K562 (cell line): ENCODE measurements around the gene CAMK2G. TPM values are rescaled to one million over a fixed set of nuclear protein-coding genes. Genes with fewer than 3 reads are reported as not detected.

Experiments used
- ARNT ChIP-seq, 2 experiments: fragments of 450-650 bp; IDR thresholded peaks; 2 replicates each; pipeline ENCODE4 v1.6.1; 2016; ENCODE audit warnings: mild to moderate bottlenecking in 1 of 2
- GATAD2A ChIP-seq: fragments of 450-650 bp; IDR thresholded peaks from 2 replicates; pipeline ENCODE4 v1.6.1; 2017
- HOXB6 ChIP-seq: fragments of 250-450 bp; sonication (Bioruptor Pico); IDR thresholded peaks from 2 replicates; pipeline ENCODE4 v1.5.1; 2022; ENCODE audit warnings: mild to moderate bottlenecking, borderline replicate concordance
- JUNB ChIP-seq: fragments of 450-650 bp; formaldehyde crosslinking; conservative IDR thresholded peaks from 2 replicates; pipeline ENCODE4 v1.4.0; 2020; ENCODE audit warnings: mild to moderate bottlenecking
- NFRKB ChIP-seq: fragments of 450-650 bp; IDR thresholded peaks from 2 replicates; pipeline ENCODE4 v1.6.1; 2016; ENCODE audit warnings: low read depth
- NONO ChIP-seq, 2 experiments: fragments of 200-400 bp in 1 of 2; fragments of 450-650 bp in 1 of 2; formaldehyde crosslinking in 1 of 2; IDR thresholded peaks; 2 replicates each; pipeline ENCODE4 v1.6.1; 2017; ENCODE audit warnings: low read depth in 2 of 2, mild to moderate bottlenecking in 2 of 2, moderate library complexity in 2 of 2, low read length in 1 of 2
- NR4A1 ChIP-seq, 2 experiments: fragments of 250-450 bp in 1 of 2; fragments of 450-650 bp in 1 of 2; sonication (Bioruptor Pico) in 1 of 2; IDR thresholded peaks; 2 replicates each; pipeline versions ENCODE4 v1.4.0 to v1.6.1; 2016 to 2020; ENCODE audit warnings: mild to moderate bottlenecking in 2 of 2, missing compliant biosample characterization in 1 of 2, missing genetic modification characterization in 1 of 2, moderate library complexity in 1 of 2
- PCBP1 ChIP-seq: fragments of 200-400 bp; formaldehyde crosslinking; IDR thresholded peaks from 2 replicates; pipeline ENCODE4 v1.6.1; 2018; ENCODE audit warnings: mild to moderate bottlenecking, low read depth, low read length; ENCODE audit not compliant: poor library complexity, severe bottlenecking
- SIX5 ChIP-seq, 2 experiments: IDR thresholded peaks; 2 replicates each; pipeline ENCODE4 v1.6.1; 2011; ENCODE audit warnings: low read length in 2 of 2, borderline replicate concordance in 1 of 2, low read depth in 1 of 2, mild to moderate bottlenecking in 1 of 2, moderate library complexity in 1 of 2; ENCODE audit not compliant: insufficient read depth in 1 of 2
- SP2 ChIP-seq: IDR thresholded peaks from 2 replicates; pipeline ENCODE4 v1.6.1; 2011; ENCODE audit warnings: mild to moderate bottlenecking, low read depth, low read length, moderate library complexity; ENCODE audit not compliant: poor library complexity, severe bottlenecking; ENCODE audit errors: extremely low read depth
- TBL1XR1 ChIP-seq, 2 experiments: IDR thresholded peaks; 2 replicates each; pipeline ENCODE4 v1.6.1; 2012; ENCODE audit warnings: improper control_type of control experiment in 2 of 2, low read length in 2 of 2, mild to moderate bottlenecking in 1 of 2
- polyA plus RNA-seq, 8 experiments: library from polyadenylated mRNA; depleted of rRNA in 4 of 8; stranded (reverse) in 5 of 8; unstranded in 3 of 8; fragments of >200 nt; fragmentation: Nextera tagmentation in 2 of 8; fragmentation: Illumina TruSeq in 1 of 8; extraction: Ambion mirVana in 2 of 8; extraction: Trizol in 1 of 8; gene quantifications; 2 replicates each; pipeline versions ENCODE4 v1.2.1 to v1.2.3, GENCODE V29; 2011 to 2014; ENCODE audit warnings: inconsistent platforms in 1 of 8, missing spikeins in 1 of 8
- total RNA-seq, 7 experiments: library from RNA; depleted of rRNA in 6 of 7; stranded (reverse); fragments of >200 nt in 6 of 7; fragmentation: Illumina TruSeq in 2 of 7; extraction: Trizol in 2 of 7; gene quantifications; 2 replicates each; pipeline versions ENCODE4 v1.2.1 to v1.2.3, GENCODE V29; 2011 to 2021; ENCODE audit warnings: low replicate concordance in 1 of 7
- TF ChIP-seq, protein P1 (sequence below): fragments of 450-650 bp; IDR thresholded peaks from 2 replicates; pipeline ENCODE4 v1.6.1; 2016; ENCODE audit warnings: low read depth, mild to moderate bottlenecking, moderate library complexity
- TF ChIP-seq, protein P2 (sequence below), 2 experiments: fragments of 450-650 bp; conservative IDR thresholded peaks; 2 replicates each; pipeline ENCODE4 v1.6.1; 2017; ENCODE audit warnings: mild to moderate bottlenecking in 2 of 2, moderate library complexity in 2 of 2
- TF ChIP-seq, protein P3 (sequence below), 3 experiments: fragments of 200-800 bp in 1 of 3; sonication (Bioruptor generic) in 1 of 3; sonication (generic) in 1 of 3; formaldehyde crosslinking in 1 of 3; IDR thresholded peaks; 2 replicates each; pipeline versions ENCODE4 v1.6.1 to v1.8.0; 2016 to 2022; ENCODE audit warnings: mild to moderate bottlenecking in 2 of 3, missing compliant biosample characterization in 2 of 3, missing genetic modification characterization in 2 of 3, missing genetic modification reagents in 1 of 3

The CAMK2G gene
- total and polyA plus RNA-seq, 9 of the 15 experiments (the other 6 are each of a cell fraction or from before 2014, with no cell fraction given) = 9.0 to 37.9 (median 32.6) TPM

DNA sequence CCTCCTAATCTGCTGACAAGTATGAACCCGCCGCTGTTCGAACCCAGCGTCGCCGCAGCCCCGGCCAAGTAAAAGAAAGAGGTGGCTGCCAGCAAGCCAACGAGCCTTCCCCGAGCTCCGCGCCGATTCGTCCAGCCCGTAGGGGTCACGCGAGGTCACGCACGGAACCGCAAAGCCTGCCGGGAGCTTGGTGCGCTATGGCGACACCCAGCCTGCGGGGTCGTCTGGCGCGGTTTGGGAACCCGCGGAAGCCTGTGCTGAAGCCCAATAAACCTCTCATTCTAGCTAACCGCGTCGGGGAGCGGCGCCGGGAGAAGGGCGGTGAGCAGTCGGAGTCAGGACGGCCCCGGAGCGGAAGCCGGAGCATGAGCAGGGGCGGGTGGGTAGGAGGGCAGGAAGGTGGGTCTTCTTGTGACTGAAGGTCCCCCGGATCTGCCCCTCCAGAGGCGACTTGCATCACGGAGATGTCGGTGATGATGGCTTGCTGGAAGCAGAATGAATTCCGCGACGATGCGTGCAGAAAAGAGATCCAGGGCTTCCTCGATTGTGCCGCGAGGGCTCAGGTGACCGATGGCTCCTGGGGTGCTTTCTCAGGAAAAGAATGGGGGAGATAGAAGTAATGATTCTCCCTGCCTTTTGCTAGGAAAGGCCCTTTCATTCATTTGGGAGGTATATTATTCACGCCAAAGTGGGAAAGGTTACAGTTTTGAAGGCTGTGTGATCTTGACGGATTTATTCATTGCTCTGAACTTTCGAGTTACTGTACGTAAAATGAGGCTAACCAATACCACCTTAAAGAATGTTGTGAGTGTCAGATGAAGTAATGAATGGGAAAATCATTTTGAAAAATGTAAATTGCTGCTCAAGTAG is 92.2 kb downstream of the CAMK2G start, which contains the start of gene CHCHD1 (continued):
- TF ChIP-seq TBL1XR1 (IDR thresholded peaks at IDR 0.05; ENCODE audit: low read length in 2 of 2) (no peak; a peak in 1 of 4 replicates), NFRKB (peak; percentile 78), NR4A1 (CRISPR knock-in tag; IDR thresholded peaks at IDR 0.05) (no peak; the same call in 1 of the 2 replicates), NR4A1 (tag; IDR thresholded peaks at IDR 0.05) (no peak), SIX5 (IDR thresholded peaks at IDR 0.05; ENCODE audit: borderline replicate concordance in 1 of 2, insufficient read depth in 1 of 2, low read depth in 1 of 2, low read length in 2 of 2) (0 out of 4 replicates have a peak, but pooled peaks of 1 of the 2 experiments have one; percentile 19), SP2 (no peak), GATAD2A (0 out of 2 replicates have a peak, but pooled peaks have one; percentile 10), HOXB6 (CRISPR knock-in tag) (no peak), ARNT (IDR thresholded peaks at IDR 0.05) (no peak), JUNB (CRISPR knock-in tag) (no peak), PCBP1 (no peak), NONO (IDR thresholded peaks at IDR 0.05; ENCODE audit: low read depth in 2 of 2, low read length in 1 of 2) (0 out of 4 replicates have a peak, but pooled peaks of 1 of the 2 experiments have one; percentile 65)
- TF ChIP-seq, protein P1, sequence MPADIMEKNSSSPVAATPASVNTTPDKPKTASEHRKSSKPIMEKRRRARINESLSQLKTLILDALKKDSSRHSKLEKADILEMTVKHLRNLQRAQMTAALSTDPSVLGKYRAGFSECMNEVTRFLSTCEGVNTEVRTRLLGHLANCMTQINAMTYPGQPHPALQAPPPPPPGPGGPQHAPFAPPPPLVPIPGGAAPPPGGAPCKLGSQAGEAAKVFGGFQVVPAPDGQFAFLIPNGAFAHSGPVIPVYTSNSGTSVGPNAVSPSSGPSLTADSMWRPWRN = no peak
- TF ChIP-seq, protein P2, sequence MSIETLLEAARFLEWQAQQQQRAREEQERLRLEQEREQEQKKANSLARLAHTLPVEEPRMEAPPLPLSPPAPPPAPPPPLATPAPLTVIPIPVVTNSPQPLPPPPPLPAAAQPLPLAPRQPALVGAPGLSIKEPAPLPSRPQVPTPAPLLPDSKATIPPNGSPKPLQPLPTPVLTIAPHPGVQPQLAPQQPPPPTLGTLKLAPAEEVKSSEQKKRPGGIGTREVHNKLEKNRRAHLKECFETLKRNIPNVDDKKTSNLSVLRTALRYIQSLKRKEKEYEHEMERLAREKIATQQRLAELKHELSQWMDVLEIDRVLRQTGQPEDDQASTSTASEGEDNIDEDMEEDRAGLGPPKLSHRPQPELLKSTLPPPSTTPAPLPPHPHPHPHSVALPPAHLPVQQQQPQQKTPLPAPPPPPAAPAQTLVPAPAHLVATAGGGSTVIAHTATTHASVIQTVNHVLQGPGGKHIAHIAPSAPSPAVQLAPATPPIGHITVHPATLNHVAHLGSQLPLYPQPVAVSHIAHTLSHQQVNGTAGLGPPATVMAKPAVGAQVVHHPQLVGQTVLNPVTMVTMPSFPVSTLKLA (conservative IDR thresholded peaks at IDR 0.05) = peak; percentile 74 to 91
- TF ChIP-seq, protein P3, sequence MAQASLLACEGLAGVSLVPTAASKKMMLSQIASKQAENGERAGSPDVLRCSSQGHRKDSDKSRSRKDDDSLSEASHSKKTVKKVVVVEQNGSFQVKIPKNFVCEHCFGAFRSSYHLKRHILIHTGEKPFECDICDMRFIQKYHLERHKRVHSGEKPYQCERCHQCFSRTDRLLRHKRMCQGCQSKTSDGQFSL (CRISPR knock-in tag; IDR thresholded peaks at IDR 0.05) = no peak
- TF ChIP-seq, protein P3 (tag; IDR thresholded peaks at IDR 0.05) = no peak
